ENCODE results near the gene RSPO3. TPM values are rescaled to one million over a fixed set of nuclear protein-coding genes. Genes with fewer than 3 reads are reported as not detected.

Gene RSPO3
- total and polyA plus RNA-seq, 2 of the 13 experiments (the other 11 are each of a cell fraction or from before 2014, with no cell fraction given), result not detected

GRCh38 chr6:127188744-127189143, 70.3 kb downstream of the RSPO3 start:
- Histone ChIP-seq H3K36me3 (replicated peaks in 1 of 2; ENCODE audit: control insufficient read depth in 1 of 2, insufficient read depth in 2 of 2, low read length in 2 of 2) (no peaks in the 10 kb centered on the region), H4K20me1 (ENCODE audit: insufficient read depth, low read length) (no peaks in the 10 kb centered on the region), H3K9ac (ENCODE audit: insufficient read depth, low read depth, low read length) (no peak overlapping the region), H3K27ac (ENCODE audit: extremely low read length, insufficient read depth, low read length) (no peak overlapping the region), H3K9me3 (ENCODE audit: low read length) (no peaks in the 10 kb centered on the region), H3K4me3 (replicated peaks in 1 of 3; ENCODE audit: insufficient read depth in 1 of 3, low read depth in 2 of 3, low read length in 3 of 3) (no peak overlapping the region), H3K27me3 (ENCODE audit: control insufficient read depth in 1 of 2, insufficient read depth in 2 of 2, low read length in 2 of 2) (no peaks in the 10 kb centered on the region), H2AFZ (ENCODE audit: low read length) (no peak overlapping the region), H3K79me2 (ENCODE audit: insufficient read depth, low read length) (no peaks in the 10 kb centered on the region), H3K4me2 (ENCODE audit: low read depth, low read length) (no peak overlapping the region), H3K4me1 (ENCODE audit: insufficient read depth, low read length) (no peaks in the 10 kb centered on the region)
- CTCF ChIA-PET (ENCODE audit: low intra/inter-chr PET ratio, low total read pairs), result no interaction called here
- BruUV-seq (replicated peaks), result no TSS peak
- ATAC-seq (no peak), DNase-seq (ENCODE audit: low spot score) (no peak), FAIRE-seq (no peak)
- in situ Hi-C loops (cut with HindIII; ENCODE audit: extremely low pct_ligation_motif_present, low pct_unique_long_range_greater_than_20kb), result no loop called here
- POLR2A ChIA-PET, result no interaction called here
- 5% methylated on average over 1 of the region's 1 CpG for WGBS (ENCODE audit: low lambda C conversion rate)
- intact Hi-C loops (cut with micrococcal nuclease; ENCODE audit: unreplicated experiment), result loop anchor here (10.0 kb wide), 1 partner anchor 356 kb away; no protein-coding TSS in a partner anchor
- no peak for TF ChIP-seq SMC3 (IDR thresholded peaks at IDR 0.05; ENCODE audit: low read length)
- TF ChIP-seq SP5 (CRISPR knock-in tag; IDR thresholded peaks at IDR 0.05; ENCODE audit: borderline replicate concordance, low read depth), result no peak
- no peak for TF ChIP-seq PHF20 (CRISPR knock-in tag; IDR thresholded peaks at IDR 0.05)
- no peak for TF ChIP-seq ZBTB33 (CRISPR knock-in tag; IDR thresholded peaks at IDR 0.05)
- no peak for TF ChIP-seq ZFP91 (CRISPR knock-in tag; IDR thresholded peaks at IDR 0.05; ENCODE audit: borderline replicate concordance)
- no peak for TF ChIP-seq XRCC5 (optimal IDR thresholded peaks at IDR 0.05; ENCODE audit: low read length)
- no peak for TF ChIP-seq POGZ (CRISPR knock-in tag; IDR thresholded peaks at IDR 0.05)
- TF ChIP-seq ZNF354B (CRISPR knock-in tag; IDR thresholded peaks at IDR 0.05), result no peak
- no peak for TF ChIP-seq ZBTB46 (CRISPR knock-in tag; IDR thresholded peaks at IDR 0.05; ENCODE audit: borderline replicate concordance)
- no peak for TF ChIP-seq SKI (IDR thresholded peaks at IDR 0.05; ENCODE audit: partially characterized antibody)
- TF ChIP-seq SIN3A (IDR thresholded peaks at IDR 0.05; ENCODE audit: borderline replicate concordance, low read depth, low read length), result no peak
- no peak for TF ChIP-seq KDM5A (IDR thresholded peaks at IDR 0.05; ENCODE audit: borderline replicate concordance, low read length)
- no peak for TF ChIP-seq HOMEZ (CRISPR knock-in tag; IDR thresholded peaks at IDR 0.05; ENCODE audit: low read depth)
- TF ChIP-seq ZNF3 (CRISPR knock-in tag; IDR thresholded peaks at IDR 0.05), result no peak
- TF ChIP-seq SP1 (IDR thresholded peaks at IDR 0.05), result no peak
- TF ChIP-seq SP1 (CRISPR knock-in tag; IDR thresholded peaks at IDR 0.05), result no peak
- TF ChIP-seq ZNF343 (CRISPR knock-in tag; IDR thresholded peaks at IDR 0.05), result no peak
- TF ChIP-seq ZNF367 (CRISPR knock-in tag; IDR thresholded peaks at IDR 0.05; ENCODE audit: borderline replicate concordance), result no peak
- no peak for TF ChIP-seq ZNF501 (CRISPR knock-in tag; IDR thresholded peaks at IDR 0.05)

Measured in HepG2 (cell line).